Activated naive CD4-positive, alpha-beta T cell treated with anti-CD3 and anti-CD28 coated beads, Interleukin-2, amount 10 ng/mL, durations not matched to agents 7 days and 5 days (primary cell): ENCODE measurements around the gene LMO7.
"Not testable (repeated sequence)": the region's sequence is repeated elsewhere in the genome, so short reads cannot be mapped to it uniquely, and the experiment has no call there.

Experiments used
- CTCF ChIA-PET: fragments of 350-600 bp; sonication (Branson Sonifier 250); formaldehyde crosslinking; loops from one replicate; lab custom pipeline; 2021; ENCODE audit warnings: antibody characterized with exemption; lab: Charles Lee
- DNase-seq: peaks from one replicate; pipeline ENCODE4 v3.0.0-alpha.2; 2020
- H3K27ac Mint-ChIP-seq: one replicate; pipeline ENCODE4 v1.8.0; 2021; ENCODE audit warnings: mild to moderate bottlenecking, moderate library complexity, mixed read lengths
- H3K27me3 Mint-ChIP-seq: one replicate; pipeline ENCODE4 v1.8.0; 2021; ENCODE audit warnings: mild to moderate bottlenecking, mixed read lengths
- H3K36me3 Mint-ChIP-seq: one replicate; pipeline ENCODE4 v1.8.0; 2021; ENCODE audit warnings: mixed read lengths
- H3K4me1 Mint-ChIP-seq: one replicate; pipeline ENCODE4 v1.8.0; 2021; ENCODE audit warnings: mixed read lengths
- H3K4me3 Mint-ChIP-seq: one replicate; pipeline ENCODE4 v1.8.0; 2021; ENCODE audit warnings: mild to moderate bottlenecking, moderate library complexity, mixed read lengths
- H3K9me3 Mint-ChIP-seq: one replicate; pipeline ENCODE4 v1.8.0; 2021; ENCODE audit warnings: mixed read lengths

LMO7 gene

GRCh38 chr13:75769141-75769905 is 133.2 kb downstream of the LMO7 start:
- peaks cover 2% of the 10 kb centered on the region for H3K9me3 Mint-ChIP-seq
- peaks cover 34% of the 10 kb centered on the region for H3K36me3 Mint-ChIP-seq
- peaks cover 24% of the 10 kb centered on the region for H3K4me1 Mint-ChIP-seq
- CTCF ChIA-PET, result no interaction called here
- no peak overlapping the region for H3K27ac Mint-ChIP-seq
- no peaks in the 10 kb centered on the region for H3K27me3 Mint-ChIP-seq
- no peak overlapping the region for H3K4me3 Mint-ChIP-seq
- DNase-seq, result no peak

- H3K27ac Mint-ChIP-seq, result no peak overlapping the region
- no peak overlapping the region for H3K4me3 Mint-ChIP-seq
- peaks cover 31% of the 10 kb centered on the region for H3K36me3 Mint-ChIP-seq
- H3K9me3 Mint-ChIP-seq, result peaks cover 2% of the 10 kb centered on the region
- H3K4me1 Mint-ChIP-seq, result peaks cover 22% of the 10 kb centered on the region
- DNase-seq, result no peak
- CTCF ChIA-PET, result no interaction called here
- H3K27me3 Mint-ChIP-seq, result no peaks in the 10 kb centered on the region
Measured at GRCh38 chr13:75770164-75770563, 134.0 kb downstream of the LMO7 start.

- peaks cover 19% of the 10 kb centered on the region for H3K4me1 Mint-ChIP-seq
- no peak overlapping the region for H3K4me3 Mint-ChIP-seq
- CTCF ChIA-PET, result interaction anchor here (0.9 kb wide), 1 partner anchor 31 kb away, joined by 6 read pairs; no protein-coding TSS in a partner anchor
- H3K9me3 Mint-ChIP-seq, result peaks cover 2% of the 10 kb centered on the region
- DNase-seq, result no peak
- H3K27ac Mint-ChIP-seq, result no peak overlapping the region
- H3K27me3 Mint-ChIP-seq, result no peaks in the 10 kb centered on the region
- H3K36me3 Mint-ChIP-seq, result peaks cover 26% of the 10 kb centered on the region
Measured at GRCh38 chr13:75770592-75771011, 134.5 kb downstream of the LMO7 start.

GRCh38 chr13:75771226-75771625 is 135.1 kb downstream of the LMO7 start:
- Mint-ChIP-seq H3K9me3 (peaks cover 2% of the 10 kb centered on the region), H3K27ac (no peak overlapping the region), H3K4me1 (peaks cover 12% of the 10 kb centered on the region), H3K27me3 (no peaks in the 10 kb centered on the region), H3K36me3 (peaks cover 20% of the 10 kb centered on the region), H3K4me3 (no peak overlapping the region)
- no peak for DNase-seq
- CTCF ChIA-PET, result interaction anchor here (0.9 kb wide), 1 partner anchor 30 kb away, joined by 6 read pairs; no protein-coding TSS in a partner anchor

- Mint-ChIP-seq H3K4me3 (no peak overlapping the region), H3K27me3 (no peaks in the 10 kb centered on the region), H3K4me1 (peaks cover 6% of the 10 kb centered on the region), H3K36me3 (peaks cover 14% of the 10 kb centered on the region), H3K27ac (no peak overlapping the region), H3K9me3 (no peaks in the 10 kb centered on the region)
- CTCF ChIA-PET, result no interaction called here
- DNase-seq, result no peak
Measured at GRCh38 chr13:75771818-75772217, 135.7 kb downstream of the LMO7 start.

- CTCF ChIA-PET, result no interaction called here
Measured at GRCh38 chr13:75774176-75774575, 138.0 kb downstream of the LMO7 start.

GRCh38 chr13:75776550-75776949 is 140.4 kb downstream of the LMO7 start:
- CTCF ChIA-PET, result interaction anchor here (1.1 kb wide), 1 partner anchor 16 kb away, joined by 3 read pairs; no protein-coding TSS in a partner anchor
- DNase-seq, result no peak

More at GRCh38 chr13:75774176-75774575, 138.0 kb downstream of the LMO7 start:
- Mint-ChIP-seq H3K4me3 (no peak overlapping the region), H3K36me3 (peaks cover 12% of the 10 kb centered on the region), H3K9me3 (no peaks in the 10 kb centered on the region), H3K27ac (no peak overlapping the region), H3K27me3 (no peaks in the 10 kb centered on the region), H3K4me1 (no peaks in the 10 kb centered on the region)
- DNase-seq, result no peak

GRCh38 chr13:75779393-75779792 is 143.3 kb downstream of the LMO7 start:
- no peaks in the 10 kb centered on the region for H3K4me1 Mint-ChIP-seq
- no peak for DNase-seq
- no peak overlapping the region for H3K4me3 Mint-ChIP-seq
- peaks cover 4% of the 10 kb centered on the region for H3K9me3 Mint-ChIP-seq
- H3K36me3 Mint-ChIP-seq, result peaks cover 6% of the 10 kb centered on the region
- H3K27ac Mint-ChIP-seq, result no peak overlapping the region
- CTCF ChIA-PET, result interaction anchor here (1.1 kb wide), 1 partner anchor 83 kb away, joined by 3 read pairs; no protein-coding TSS in a partner anchor
- H3K27me3 Mint-ChIP-seq, result no peaks in the 10 kb centered on the region

More at GRCh38 chr13:75776550-75776949, 140.4 kb downstream of the LMO7 start:
- Mint-ChIP-seq H3K9me3 (peaks cover 4% of the 10 kb centered on the region), H3K27me3 (no peaks in the 10 kb centered on the region), H3K4me1 (no peaks in the 10 kb centered on the region), H3K36me3 (peaks cover 14% of the 10 kb centered on the region), H3K4me3 (no peak overlapping the region), H3K27ac (no peak overlapping the region)

GRCh38 chr13:75780103-75780502 is 144.0 kb downstream of the LMO7 start:
- not testable (repeated sequence) for H3K27me3 Mint-ChIP-seq, H3K4me1 Mint-ChIP-seq, H3K4me3 Mint-ChIP-seq, H3K9me3 Mint-ChIP-seq, H3K27ac Mint-ChIP-seq, DNase-seq, H3K36me3 Mint-ChIP-seq
- CTCF ChIA-PET, result interaction anchor here (1.1 kb wide), 1 partner anchor 84 kb away, joined by 3 read pairs; no protein-coding TSS in a partner anchor

- Mint-ChIP-seq H3K27ac (no peak overlapping the region), H3K36me3 (peaks cover 6% of the 10 kb centered on the region), H3K4me1 (no peaks in the 10 kb centered on the region), H3K4me3 (no peak overlapping the region), H3K27me3 (no peaks in the 10 kb centered on the region), H3K9me3 (peaks cover 4% of the 10 kb centered on the region)
- DNase-seq, result no peak
- CTCF ChIA-PET, result no interaction called here
Measured at GRCh38 chr13:75782985-75783384, 146.9 kb downstream of the LMO7 start.

GRCh38 chr13:75784003-75784402 is 147.9 kb downstream of the LMO7 start:
- DNase-seq, result no peak
- CTCF ChIA-PET, result interaction anchor here (0.9 kb wide), 1 partner anchor 24 kb away, joined by 4 read pairs; no protein-coding TSS in a partner anchor
- H3K27me3 Mint-ChIP-seq, result no peaks in the 10 kb centered on the region
- H3K4me1 Mint-ChIP-seq, result no peaks in the 10 kb centered on the region
- peaks cover 6% of the 10 kb centered on the region for H3K36me3 Mint-ChIP-seq
- H3K9me3 Mint-ChIP-seq, result peaks cover 4% of the 10 kb centered on the region
- H3K27ac Mint-ChIP-seq, result no peak overlapping the region
- no peak overlapping the region for H3K4me3 Mint-ChIP-seq

GRCh38 chr13:75785130-75785529 is 149.0 kb downstream of the LMO7 start:
- Mint-ChIP-seq H3K4me1 (no peaks in the 10 kb centered on the region), H3K36me3 (peaks cover 6% of the 10 kb centered on the region), H3K27ac (no peak overlapping the region), H3K9me3 (peaks cover 2% of the 10 kb centered on the region), H3K27me3 (no peaks in the 10 kb centered on the region), H3K4me3 (no peak overlapping the region)
- CTCF ChIA-PET, result no interaction called here
- DNase-seq, result no peak

GRCh38 chr13:75787249-75787928 is 151.3 kb downstream of the LMO7 start:
- Mint-ChIP-seq H3K27ac (no peak overlapping the region), H3K4me1 (no peaks in the 10 kb centered on the region), H3K9me3 (no peaks in the 10 kb centered on the region), H3K4me3 (no peak overlapping the region), H3K36me3 (peaks cover 2% of the 10 kb centered on the region), H3K27me3 (no peaks in the 10 kb centered on the region)
- CTCF ChIA-PET, result no interaction called here
- DNase-seq, result no peak

GRCh38 chr13:75788481-75788981 is 152.4 kb downstream of the LMO7 start:
- CTCF ChIA-PET, result no interaction called here

More at GRCh38 chr13:75788481-75788981, 152.4 kb downstream of the LMO7 start:
- peaks cover 2% of the 10 kb centered on the region for H3K36me3 Mint-ChIP-seq
- no peak overlapping the region for H3K4me3 Mint-ChIP-seq
- H3K27me3 Mint-ChIP-seq, result no peaks in the 10 kb centered on the region
- no peak overlapping the region for H3K27ac Mint-ChIP-seq
- no peaks in the 10 kb centered on the region for H3K4me1 Mint-ChIP-seq
- no peak for DNase-seq
- no peaks in the 10 kb centered on the region for H3K9me3 Mint-ChIP-seq
